Measurements from ENCODE around the gene SEMA3E.
"Not testable (repeated sequence)": the region's sequence is repeated elsewhere in the genome, so short reads cannot be mapped to it uniquely, and the experiment has no call there.

The SEMA3E gene

DNA sequence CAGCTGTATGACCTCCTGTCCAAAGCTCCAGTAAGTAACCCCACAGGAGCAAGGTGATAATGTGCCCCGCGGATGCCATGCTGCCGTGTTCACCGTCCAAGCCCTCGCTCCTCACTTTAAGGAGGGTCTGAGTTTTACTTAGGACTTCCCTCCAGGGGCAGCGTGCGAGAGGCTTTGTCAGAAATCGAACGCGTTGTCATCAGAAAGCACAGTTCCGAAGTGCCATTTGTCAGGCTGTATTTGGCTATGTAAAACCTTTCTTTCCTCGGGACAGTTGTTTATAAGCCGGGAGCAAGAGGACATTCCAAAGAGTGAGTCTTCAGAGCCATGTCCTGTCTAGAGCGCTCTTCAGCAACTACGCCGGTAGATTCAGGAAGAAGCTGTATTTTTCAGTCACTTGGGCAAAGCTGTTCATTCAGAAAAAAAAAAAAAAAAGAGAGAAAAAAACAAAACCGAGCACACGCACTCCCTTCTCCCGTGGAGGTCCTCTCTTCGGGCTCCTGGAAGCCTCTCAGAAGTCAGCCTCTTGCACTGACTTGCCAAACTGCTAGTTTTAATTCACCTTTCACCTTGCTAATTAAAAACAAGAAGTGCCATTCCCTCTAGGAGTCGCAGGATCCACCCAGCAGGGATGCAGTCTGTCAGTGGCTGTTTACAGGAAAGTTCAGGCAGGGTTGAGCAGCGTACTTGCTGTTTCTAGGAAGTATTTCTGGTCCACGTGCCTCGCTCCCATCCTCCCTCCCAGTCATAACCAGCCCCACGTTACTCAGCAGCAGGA, at the start of gene SEMA3E:
Gene SEMA3E (minus strand): TSS at position 676 of the 778 bp plus-strand sequence.
- DNase-seq = peak; percentile 50

DNA sequence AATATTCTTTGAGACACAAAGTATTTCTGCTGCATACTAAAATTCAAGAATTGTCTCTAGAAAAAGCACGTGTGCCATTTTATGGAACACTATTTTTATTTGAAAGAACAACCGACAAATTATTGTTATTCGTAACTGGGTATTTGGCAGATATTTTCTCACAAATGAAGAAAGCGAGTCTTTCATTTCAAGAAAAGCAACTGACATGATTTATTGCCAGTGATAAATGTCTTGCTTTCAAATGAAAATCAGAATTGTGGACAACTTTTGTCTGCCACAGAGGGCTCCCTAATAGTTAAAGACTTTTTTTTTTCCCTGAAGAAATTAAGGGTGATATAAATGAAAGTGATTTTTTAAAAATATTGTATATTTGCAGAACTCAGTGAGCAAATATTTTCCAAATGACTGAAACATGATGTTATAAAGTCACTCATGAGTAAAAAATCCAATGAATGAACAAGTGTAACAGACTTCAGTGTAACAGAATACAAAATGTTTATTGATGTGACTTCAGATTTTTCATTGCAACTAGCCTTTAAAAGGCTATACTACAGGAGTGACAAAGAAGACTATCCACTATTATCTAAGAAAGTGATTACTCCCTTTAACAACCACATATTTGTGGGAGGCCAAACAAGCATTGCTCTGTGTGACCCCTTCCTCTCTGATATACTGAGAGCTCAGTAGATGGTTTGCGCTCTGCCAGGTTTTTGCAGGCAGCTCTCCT, 49.0 kb upstream of the SEMA3E start:
- no peak for DNase-seq

DNA sequence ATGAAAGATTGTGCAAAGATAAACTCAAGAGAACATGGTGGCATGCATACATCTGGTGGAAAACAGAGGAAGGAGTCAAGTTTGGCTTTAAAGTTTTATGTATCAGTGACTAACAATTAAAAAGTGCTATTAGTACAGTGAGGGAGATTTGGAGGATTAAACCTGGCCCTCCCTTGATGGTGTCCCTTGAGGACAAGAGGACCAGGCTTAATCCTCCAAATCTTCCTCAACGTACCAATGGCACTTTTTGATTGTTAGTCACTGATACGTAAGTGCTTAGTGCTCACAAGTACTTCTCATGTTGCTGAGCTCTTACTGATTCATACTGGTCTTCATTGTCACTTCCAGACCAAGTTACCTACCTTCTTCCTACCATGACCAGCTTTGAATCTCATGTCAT, 47.2 kb upstream of the SEMA3E start:
- no peak for DNase-seq

DNA sequence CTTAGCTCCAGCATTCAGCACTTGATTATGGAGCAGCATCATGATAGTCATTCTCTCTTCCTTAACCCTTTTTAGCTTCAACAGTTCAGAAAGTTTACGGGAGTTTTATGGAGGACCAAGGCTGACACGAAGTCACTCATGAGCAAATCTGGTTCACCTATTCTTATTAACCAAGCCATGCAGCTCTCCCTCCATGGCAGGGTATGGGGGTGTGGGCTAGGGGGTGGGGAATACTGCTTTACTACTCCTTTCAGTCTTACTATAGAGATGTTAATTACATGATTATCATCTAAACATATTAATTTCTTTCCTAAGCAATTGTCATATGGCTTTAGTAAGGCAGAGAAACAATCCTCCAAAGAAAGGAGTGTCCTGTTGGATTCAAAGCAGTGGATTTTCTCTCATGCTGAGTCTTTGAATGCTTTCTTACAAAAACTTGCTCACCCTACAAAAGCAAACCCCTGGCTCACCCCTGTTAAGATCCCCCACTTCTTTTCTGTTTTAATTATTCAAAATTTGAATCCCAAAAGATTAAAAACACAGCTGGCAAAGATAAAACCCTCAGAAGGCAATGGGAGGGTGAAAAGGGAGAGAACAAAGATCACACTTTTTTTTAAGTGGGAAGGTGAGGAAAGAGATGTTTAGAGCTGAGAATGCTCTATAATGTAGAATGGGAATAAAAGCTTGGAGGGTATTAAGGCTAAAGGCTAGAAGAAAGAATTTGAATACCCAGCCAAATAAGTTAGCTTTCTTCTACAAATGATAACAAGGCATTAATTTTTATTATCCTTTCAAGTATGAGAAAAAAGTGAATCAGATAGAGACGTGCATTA, 46.4 kb upstream of the SEMA3E start:
- DNase-seq = no peak

DNA sequence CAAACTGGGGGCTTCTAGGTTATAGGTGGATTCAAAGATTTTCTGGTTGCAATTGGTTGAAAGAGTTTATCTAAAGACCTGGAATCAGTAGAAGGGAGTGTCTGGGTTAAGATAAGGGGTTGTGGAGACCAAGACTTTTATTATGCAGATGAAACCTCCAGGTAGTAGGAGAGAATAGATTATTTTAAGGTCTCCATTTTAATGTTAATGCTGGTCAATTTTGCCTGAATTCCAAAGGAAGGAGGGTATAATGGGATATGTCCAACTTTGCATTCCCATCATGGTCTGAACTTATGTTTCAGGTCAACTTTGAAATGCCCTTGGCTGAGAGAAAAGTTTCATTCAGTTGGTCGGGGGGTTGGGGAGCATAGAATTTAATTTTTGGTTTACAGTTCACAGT, 44.3 kb upstream of the SEMA3E start:
- no peak for DNase-seq

DNA sequence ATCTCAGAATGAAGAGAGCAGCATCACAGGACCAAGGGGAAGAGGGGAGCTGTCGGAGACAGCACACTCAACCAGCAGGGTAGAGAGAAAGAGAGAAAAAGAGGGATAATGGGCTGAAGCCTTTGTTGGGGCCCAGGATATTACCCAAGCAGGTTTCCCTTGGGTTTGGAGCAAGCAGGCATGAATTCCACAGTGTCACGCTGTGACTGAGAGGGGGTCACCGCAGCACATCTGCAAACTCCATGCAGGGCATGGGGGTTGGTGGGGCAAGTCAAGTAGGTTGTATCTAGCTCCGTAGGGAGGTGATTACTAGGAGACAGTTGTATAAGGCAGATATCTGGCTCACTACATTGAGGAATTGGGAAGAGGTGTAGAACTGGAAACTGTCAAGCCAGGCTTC, 42.2 kb upstream of the SEMA3E start:
- DNase-seq = no peak

DNA sequence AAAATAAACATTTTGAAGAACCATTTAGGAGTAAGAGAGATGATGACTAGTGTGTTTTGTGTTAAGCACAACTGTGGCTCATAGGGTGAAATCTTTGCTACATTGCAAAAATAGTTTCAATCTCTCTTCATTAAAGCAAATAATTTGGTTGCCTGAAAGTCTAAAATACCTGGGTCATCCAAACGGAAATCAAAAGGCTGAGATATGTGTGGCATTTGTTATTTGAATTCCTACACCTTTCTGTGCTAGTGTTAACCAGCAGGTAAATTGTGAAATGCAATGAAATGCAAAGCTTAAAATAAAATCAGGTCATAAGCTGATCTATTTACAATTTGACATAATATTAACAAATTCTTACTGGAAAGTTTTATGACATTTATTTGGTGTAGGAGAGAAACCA, 40.9 kb upstream of the SEMA3E start:
- no peak for DNase-seq

DNA sequence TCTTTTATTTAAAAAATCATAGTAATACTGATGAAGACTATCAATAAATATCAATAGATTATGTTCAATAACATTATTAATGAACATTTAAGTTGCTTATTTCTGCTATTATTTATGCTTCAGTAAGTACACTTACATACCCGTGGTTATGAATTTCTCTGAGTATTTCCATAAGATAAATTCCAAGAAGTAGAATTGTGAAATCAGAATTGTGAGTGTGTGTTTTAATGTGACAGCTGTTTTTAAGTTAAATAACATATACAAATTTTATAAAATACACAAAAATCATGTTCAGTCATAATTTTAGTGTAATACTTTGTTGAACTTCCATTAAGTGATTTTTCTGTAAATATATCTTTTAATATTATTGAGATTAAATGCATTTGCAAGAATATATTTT, 37.5 kb upstream of the SEMA3E start:
- no peak for DNase-seq

DNA sequence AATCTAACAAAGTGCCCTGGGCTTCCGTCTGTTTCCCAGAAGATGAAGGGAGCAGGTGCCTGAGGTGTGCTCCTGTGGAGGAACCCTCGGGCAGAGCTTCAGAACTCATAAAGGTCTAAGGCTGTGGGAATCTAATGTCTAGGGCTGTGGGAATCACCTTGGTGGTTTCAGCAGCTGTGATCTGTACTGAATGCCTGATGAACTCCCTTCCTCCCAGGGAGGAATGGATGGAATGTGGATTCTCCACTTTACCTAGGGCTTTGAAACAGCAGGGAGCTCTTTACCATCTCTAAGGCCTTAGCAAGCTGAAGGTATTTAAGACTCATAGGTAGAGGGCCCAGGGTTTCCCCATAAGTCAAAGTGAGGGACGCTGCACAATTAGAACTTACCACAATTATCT, 36.0 kb upstream of the SEMA3E start:
- no peak for DNase-seq

DNA sequence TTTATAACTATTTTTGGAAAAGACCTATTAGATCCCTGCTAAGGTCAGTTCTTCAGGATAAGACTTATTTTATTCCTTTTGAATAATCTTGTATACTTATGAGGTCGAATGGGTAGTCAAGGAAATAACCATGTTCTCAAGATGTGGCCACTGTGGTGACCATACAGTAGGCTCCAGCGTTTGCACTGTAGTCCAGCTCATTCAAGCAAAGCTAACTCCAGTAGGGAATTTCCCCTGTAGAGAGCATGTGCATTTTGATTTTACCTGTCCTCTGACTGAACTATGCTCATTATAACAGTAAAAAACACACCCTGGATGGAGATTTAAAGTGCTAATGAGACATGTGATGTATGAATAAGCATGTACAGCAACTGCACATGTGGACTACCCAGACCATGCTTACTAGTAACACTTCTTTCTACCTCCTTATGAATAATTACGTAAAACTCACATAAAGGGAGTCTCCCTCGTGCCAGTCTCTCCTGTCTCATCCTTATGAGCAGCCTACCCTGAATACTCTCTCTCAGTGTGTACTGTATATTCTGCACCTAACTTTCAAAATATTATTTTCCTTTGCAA, 32.4 kb upstream of the SEMA3E start:
- no peak for DNase-seq

DNA sequence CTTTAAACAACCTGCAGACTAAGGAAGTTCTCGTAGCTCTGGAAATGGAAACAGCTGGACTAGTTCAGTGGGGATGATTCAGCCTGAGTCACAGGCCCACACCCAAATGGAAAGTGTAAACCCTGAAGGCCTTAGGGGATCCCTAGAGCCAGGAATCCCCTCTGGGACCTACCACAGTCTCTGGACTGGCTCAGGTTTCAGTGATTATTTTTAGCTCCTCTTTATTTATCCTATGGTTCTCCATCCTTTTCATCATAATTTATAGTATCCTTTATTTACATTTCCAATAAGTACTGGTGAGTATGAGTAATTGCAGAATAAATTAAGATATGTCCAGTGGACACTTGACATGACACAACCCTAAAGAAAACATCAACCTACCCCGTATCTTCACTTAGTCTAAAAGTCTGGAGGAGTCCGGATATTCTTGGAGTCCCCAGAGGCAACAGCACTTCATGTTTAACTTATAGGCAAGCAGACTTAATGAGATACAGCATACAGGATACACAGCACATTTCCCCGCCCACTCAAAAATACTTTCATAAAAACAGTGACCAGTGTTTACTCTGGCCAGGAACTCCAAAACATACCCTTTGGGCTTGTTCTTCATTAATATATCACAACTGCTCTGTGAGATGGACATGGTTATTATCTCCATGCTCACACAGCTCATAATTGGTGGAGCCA, 28.4 kb upstream of the SEMA3E start:
- peak; percentile 31 for DNase-seq

DNA sequence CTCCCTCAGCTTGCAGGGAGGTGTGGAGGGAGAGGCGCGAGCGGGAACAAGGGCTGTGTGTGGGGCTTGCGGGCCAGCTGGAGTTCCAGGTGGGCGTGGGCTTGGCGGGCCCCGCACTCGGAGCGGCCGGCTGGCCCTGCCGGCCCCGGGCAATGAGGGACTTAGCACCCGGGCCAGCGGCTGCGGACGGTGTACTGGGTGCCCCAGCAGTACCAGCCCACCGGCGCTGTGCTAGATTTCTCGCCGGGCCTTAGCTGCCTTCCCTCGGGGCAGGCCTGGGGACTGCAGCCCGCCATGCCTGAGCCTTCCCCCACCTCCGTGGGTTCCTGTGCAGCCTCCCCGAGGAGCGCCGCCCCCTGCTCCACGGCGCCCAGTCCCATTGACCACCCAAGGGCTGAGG, 24.4 kb upstream of the SEMA3E start:
- DNase-seq = not testable (repeated sequence)

DNA sequence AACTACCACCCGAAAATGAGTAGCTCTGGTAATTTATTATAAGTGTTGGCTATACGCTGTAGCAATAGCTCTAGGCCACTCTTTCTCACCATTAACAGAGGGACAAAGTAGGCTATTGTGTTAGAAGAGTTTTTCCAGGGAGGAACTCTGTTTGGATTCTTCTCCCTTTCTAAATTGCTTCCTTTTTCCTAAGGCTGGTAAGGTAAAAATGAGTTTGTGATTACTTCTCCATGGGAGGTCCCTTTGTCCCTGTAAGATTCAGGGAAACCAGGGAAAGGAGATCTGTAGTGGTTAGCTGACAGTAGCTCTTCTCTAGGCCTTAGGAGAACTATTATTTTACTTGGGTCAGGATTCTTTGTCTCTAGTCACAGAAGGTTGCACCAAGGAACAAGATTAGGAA, 23.2 kb upstream of the SEMA3E start:
- no peak for DNase-seq

DNA sequence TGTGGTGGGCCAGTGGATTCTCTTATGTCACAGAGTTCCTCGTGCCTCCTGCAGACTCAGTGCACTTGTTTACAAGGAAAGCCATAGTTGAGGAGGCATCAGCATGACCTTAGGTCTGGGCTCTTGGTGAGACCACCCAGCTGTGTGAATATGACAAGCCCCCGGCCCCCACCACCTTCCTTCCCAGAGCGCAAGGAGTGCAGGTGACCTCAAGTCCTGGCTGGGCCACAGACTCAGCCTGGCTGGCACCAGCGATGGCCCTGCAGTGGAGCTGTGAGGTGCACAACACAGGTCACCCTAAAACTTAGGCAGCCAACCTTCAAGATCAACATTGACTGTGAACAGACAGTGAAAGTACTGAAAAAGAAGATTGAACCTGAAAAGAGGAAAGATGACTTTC, 14.2 kb upstream of the SEMA3E start:
- DNase-seq = no peak

DNA sequence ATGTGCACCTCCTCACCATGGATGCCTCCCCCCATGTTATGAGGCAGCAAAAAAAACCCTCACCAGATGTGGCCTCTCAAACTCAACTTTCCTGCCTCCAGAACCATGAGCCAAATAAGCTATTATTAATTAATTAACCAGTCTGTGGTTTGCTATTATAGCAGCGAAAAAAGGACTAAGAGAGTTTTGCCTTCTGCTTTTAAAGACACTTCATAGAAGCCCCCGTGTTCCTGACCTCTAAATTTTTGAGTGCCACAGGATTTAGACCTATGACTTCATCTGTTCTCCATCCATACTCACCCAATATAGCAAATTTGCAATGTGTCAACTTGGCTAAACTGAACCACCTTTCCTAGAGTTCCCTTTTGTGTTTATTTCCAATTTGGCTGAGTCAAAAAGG, 9.2 kb upstream of the SEMA3E start:
- no peak for DNase-seq

DNA sequence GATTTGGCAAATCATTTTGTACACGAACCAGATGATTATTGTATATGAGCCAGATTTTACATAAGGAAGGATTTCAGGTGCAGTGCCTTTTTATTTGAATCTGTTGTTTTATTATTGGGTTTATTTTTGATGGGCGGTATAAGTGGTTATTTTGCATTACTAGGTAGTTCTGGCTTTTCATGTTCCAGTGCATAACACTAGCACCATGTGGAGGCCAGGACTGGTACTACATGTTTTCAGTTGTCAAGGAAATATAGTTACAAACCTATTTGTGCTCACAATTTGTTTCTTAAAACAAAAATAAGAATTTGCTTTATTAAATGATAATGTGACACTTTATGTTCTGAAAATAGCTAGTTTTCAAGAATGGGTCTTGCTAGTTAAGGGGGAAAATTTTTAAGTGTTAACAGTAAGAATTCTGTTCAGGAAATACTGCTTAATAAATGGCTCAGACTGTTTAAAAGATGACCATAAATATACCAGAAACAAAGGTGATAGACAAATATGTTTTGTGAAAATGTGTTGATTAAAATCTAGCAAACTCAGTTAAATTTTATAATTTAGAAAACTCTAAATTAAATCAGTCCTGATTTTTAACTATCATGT, 7.1 kb upstream of the SEMA3E start:
- DNase-seq = peak; percentile 26

DNA sequence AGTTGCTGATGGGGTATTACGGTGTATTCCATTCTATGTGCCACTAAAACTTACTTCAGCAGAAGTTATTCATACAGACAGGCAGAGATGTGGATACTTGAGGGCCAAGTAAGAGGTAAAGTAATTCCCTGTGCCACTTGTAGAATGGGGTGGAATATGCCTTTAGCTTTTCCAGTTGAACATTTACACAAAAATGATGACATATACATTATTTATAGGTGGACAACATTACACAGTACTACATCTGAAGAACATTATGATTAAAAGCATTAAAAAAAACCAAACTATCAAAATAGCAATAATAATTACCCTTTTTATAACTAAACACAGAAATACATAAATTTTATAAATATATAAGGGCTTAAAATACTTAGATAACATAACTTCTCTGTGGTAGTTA, 3.5 kb upstream of the SEMA3E start:
- no peak for DNase-seq

DNA sequence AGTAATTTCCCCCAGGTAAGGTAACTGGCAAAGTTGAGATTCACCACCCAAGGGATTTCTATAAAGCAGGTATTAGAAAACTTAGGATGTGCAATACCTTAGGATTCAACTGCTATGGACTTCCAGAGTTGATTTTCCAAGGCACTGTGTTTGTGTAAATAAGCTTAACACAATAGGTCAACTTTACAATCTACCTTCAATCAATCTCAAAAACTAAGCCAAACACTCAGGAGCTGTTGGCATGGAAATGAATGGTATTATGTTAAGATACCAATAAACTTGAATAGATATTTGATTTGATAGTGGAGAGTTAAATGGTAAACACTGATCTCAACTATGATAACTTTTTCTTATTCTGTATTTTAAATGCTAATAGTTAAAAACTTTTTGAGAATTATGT, 762 bp upstream of the SEMA3E start:
- no peak for DNase-seq

DNA sequence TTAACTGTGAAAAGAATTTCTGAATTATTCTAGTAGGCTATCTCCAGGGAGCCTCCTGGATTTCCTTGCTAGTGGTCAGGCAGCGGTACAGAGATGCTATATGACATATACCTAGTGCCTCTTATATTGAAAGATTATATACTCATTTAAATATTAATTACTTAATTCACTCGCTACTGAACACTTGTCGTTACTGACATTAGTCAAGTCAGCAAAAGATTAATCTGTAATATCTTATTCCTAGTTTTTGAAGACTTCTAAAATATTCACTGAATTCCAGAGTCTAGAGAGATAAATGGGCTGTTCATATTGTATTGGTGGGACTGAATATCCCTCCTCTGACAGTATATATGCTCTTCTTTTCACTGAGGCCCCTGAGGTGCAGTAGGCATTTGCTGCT, 2.9 kb downstream of the SEMA3E start:
- peak; percentile 50 for DNase-seq

DNA sequence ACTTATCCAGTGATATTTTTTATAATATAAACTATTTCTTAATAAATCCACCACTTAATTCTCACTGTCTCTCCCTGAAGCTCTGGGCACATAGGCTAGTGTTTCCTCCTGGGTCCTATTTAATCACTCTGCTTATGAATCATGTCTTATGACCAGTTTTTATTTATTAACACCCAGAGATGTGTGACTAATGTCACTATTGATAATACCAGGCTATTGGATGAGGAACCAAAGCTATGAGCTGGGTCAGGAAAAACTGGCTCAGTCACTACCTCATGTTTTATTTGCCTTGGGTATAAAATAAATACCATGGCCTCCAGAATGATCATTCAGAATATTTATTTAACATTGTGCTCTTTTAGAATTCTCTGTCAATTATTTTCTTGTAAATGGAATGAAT, 5.2 kb downstream of the SEMA3E start:
- no peak for DNase-seq

DNA sequence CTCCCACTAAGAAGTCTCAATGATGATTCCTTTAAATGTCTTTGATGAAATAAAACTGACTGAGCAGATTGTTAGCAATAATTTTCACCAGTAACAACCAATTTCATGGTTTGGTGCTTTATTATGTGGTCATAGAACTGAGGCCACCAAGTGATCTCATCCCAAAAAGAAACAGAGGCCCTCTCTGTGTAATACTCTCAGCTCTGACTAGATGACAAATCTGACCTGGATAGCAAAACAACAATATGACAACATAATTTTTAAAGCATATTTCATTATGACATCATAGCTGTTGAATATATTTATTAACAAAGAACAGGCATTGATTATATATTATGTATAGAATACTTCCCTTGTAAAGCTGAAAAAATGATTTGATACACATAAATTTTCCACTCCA, 5.9 kb downstream of the SEMA3E start:
- no peak for DNase-seq

All from SHP77 treated with DMSO at 0.1 percent for 48 hours (cell line).